Activated T-cell treated with anti-CD3 and anti-CD28 coated beads, Interleukin-2, amount 50 U/mL, for 24 hours (primary cell): ENCODE measurements around the gene NBAS.
A peak's percentile ranks its signal among the peaks of the same experiment; 100 is the strongest.

Source experiments
- DNase-seq: peaks from one replicate; pipeline ENCODE4 v3.0.0-alpha.2; 2020
- H3K27ac Mint-ChIP-seq: 2 replicates; pipeline ENCODE4 v1.8.0; 2020; ENCODE audit warnings: mild to moderate bottlenecking, mixed read lengths
- H3K27me3 Mint-ChIP-seq: 2 replicates; pipeline ENCODE4 v1.8.0; 2020; ENCODE audit warnings: mixed read lengths
- H3K36me3 Mint-ChIP-seq: 2 replicates; pipeline ENCODE4 v1.8.0; 2020; ENCODE audit warnings: low read depth, mixed read lengths
- H3K4me1 Mint-ChIP-seq: 2 replicates; pipeline ENCODE4 v1.8.0; 2020; ENCODE audit warnings: low read depth, mixed read lengths
- H3K4me3 Mint-ChIP-seq: 2 replicates; pipeline ENCODE4 v1.8.0; 2020; ENCODE audit warnings: mild to moderate bottlenecking, moderate library complexity, mixed read lengths
- H3K9me3 Mint-ChIP-seq: 2 replicates; pipeline ENCODE4 v1.8.0; 2020; ENCODE audit warnings: mixed read lengths

The NBAS gene

GRCh38 chr2:15595936-15596335, 34.8 kb upstream of the NBAS start:
- DNase-seq, result no peak
- Mint-ChIP-seq H3K27ac (peak overlapping the region; percentile 59), H3K4me1 (peaks cover 36% of the 10 kb centered on the region), H3K36me3 (peaks cover 91% of the 10 kb centered on the region), H3K4me3 (no peak overlapping the region), H3K27me3 (no peaks in the 10 kb centered on the region), H3K9me3 (no peaks in the 10 kb centered on the region)

GRCh38 chr2:15595342-15595905, 34.3 kb upstream of the NBAS start:
- Mint-ChIP-seq H3K9me3 (no peaks in the 10 kb centered on the region), H3K4me1 (peaks cover 36% of the 10 kb centered on the region), H3K27ac (peak overlapping the region; percentile 44), H3K4me3 (no peak overlapping the region), H3K27me3 (no peaks in the 10 kb centered on the region), H3K36me3 (peaks cover 88% of the 10 kb centered on the region)
- no peak for DNase-seq

GRCh38 chr2:15594291-15595256, 33.4 kb upstream of the NBAS start:
- Mint-ChIP-seq H3K4me3 (no peak overlapping the region), H3K4me1 (peaks cover 36% of the 10 kb centered on the region), H3K27ac (peak overlapping the region; percentile 70), H3K9me3 (no peaks in the 10 kb centered on the region), H3K27me3 (no peaks in the 10 kb centered on the region), H3K36me3 (peaks cover 79% of the 10 kb centered on the region)
- DNase-seq, result no peak

DNA sequence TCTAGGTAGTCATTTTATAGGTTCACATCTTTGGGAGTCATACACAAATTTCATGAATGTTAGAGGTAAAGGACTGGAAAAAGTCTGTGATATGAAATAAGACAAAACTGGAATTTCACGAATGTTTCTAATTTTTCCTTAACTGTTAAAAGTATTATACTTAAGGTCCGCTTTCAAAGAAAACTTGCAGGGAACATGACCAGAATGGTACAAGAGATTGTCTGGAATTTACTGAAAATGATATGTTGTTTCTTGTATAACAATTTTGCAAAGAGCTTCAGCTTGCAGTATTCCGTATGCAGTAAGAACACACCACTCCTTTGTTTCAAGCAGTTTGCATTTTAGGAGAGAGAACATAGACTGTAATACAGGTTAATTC, 32.2 kb upstream of the NBAS start:
- no peaks in the 10 kb centered on the region for H3K27me3 Mint-ChIP-seq
- no peak for DNase-seq
- peak overlapping the region; percentile 98 for H3K27ac Mint-ChIP-seq
- peaks cover 69% of the 10 kb centered on the region for H3K36me3 Mint-ChIP-seq
- H3K9me3 Mint-ChIP-seq, result no peaks in the 10 kb centered on the region
- H3K4me1 Mint-ChIP-seq, result peaks cover 36% of the 10 kb centered on the region
- H3K4me3 Mint-ChIP-seq, result peak overlapping the region; percentile 94

- peak within 1 kb of the TSS; percentile 98 for H3K27ac Mint-ChIP-seq
- H3K4me3 Mint-ChIP-seq, result peak within 1 kb of the TSS; percentile 94
- peaks cover 55% of the 10 kb centered on the region for H3K36me3 Mint-ChIP-seq
- DNase-seq, result peak; percentile 95
- H3K27me3 Mint-ChIP-seq, result no peaks in the 10 kb centered on the region
- peaks cover 36% of the 10 kb centered on the region for H3K4me1 Mint-ChIP-seq
- no peaks in the 10 kb centered on the region for H3K9me3 Mint-ChIP-seq
These were observed 30.7 kb upstream of the NBAS start, which contains the start of gene DDX1 for GRCh38 chr2:15591692-15592463. Gene DDX1 (plus strand): TSS chr2:15591868. CDS start chr2:15591934, 66 bp downstream.

- H3K4me3 Mint-ChIP-seq, result peak overlapping the region; percentile 94
- no peaks in the 10 kb centered on the region for H3K27me3 Mint-ChIP-seq
- no peak for DNase-seq
- peak overlapping the region; percentile 98 for H3K27ac Mint-ChIP-seq
- peaks cover 50% of the 10 kb centered on the region for H3K36me3 Mint-ChIP-seq
- H3K4me1 Mint-ChIP-seq, result peaks cover 35% of the 10 kb centered on the region
- H3K9me3 Mint-ChIP-seq, result no peaks in the 10 kb centered on the region
These were observed 30.2 kb upstream of the NBAS start for GRCh38 chr2:15591373-15591691.

DNA sequence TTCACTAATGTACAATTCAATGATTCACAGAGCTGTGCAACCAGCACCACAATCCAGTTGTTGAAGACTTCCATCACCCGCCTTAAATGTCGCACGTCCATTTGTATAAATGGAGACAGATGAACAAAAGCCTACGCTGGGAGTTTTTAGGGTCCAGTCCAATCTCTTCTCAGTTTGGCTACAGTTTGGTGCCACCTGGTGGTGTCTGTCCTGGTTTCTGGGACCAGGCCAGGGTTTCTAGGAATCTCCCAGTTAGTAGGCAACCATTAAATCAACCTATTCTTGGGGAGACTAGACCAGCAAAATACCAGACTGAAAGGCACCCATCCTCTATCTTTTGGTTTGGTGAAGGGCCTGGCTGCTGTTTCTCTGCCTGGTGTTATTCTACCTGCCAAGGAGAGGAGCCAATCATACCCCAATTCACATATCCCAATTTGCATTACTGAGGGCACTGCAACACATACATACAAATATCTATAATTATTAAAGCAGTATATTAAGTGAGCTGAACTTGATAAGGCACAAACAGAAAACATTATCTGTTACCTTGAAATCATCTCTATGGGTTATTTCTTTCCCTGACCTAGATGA, 27.3 kb upstream of the NBAS start:
- Mint-ChIP-seq H3K36me3 (peaks cover 22% of the 10 kb centered on the region), H3K4me1 (peaks cover 15% of the 10 kb centered on the region), H3K27me3 (no peaks in the 10 kb centered on the region), H3K27ac (no peak overlapping the region), H3K4me3 (no peak overlapping the region), H3K9me3 (no peaks in the 10 kb centered on the region)
- no peak for DNase-seq

- Mint-ChIP-seq H3K27ac (no peak overlapping the region), H3K4me3 (no peak overlapping the region), H3K4me1 (no peaks in the 10 kb centered on the region), H3K9me3 (no peaks in the 10 kb centered on the region), H3K36me3 (no peaks in the 10 kb centered on the region), H3K27me3 (peaks cover 12% of the 10 kb centered on the region)
- DNase-seq, result no peak
These were observed 23.8 kb upstream of the NBAS start for GRCh38 chr2:15584767-15585469.

DNA sequence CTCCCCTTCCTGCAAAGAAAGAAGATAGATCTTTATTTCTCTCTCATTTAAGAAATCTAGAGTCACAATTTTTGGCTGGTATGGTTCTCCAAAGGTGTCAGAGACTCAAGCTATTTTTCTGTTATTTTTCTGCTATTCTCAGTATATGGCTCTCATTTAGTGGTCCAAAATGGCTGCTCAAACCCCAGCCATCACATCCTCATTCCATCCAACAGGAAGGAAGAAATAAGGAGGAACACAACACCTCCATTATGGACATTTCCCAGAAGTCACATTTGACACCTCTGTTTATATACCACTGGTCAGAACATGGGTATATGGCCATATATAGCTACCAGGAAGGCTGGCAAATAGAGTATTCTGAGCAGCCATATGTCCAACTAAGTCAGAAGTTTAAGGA, 23.2 kb upstream of the NBAS start:
- Mint-ChIP-seq H3K36me3 (no peaks in the 10 kb centered on the region), H3K4me1 (no peaks in the 10 kb centered on the region), H3K27ac (no peak overlapping the region), H3K27me3 (peaks cover 12% of the 10 kb centered on the region), H3K4me3 (no peak overlapping the region), H3K9me3 (no peaks in the 10 kb centered on the region)
- DNase-seq, result no peak

DNA sequence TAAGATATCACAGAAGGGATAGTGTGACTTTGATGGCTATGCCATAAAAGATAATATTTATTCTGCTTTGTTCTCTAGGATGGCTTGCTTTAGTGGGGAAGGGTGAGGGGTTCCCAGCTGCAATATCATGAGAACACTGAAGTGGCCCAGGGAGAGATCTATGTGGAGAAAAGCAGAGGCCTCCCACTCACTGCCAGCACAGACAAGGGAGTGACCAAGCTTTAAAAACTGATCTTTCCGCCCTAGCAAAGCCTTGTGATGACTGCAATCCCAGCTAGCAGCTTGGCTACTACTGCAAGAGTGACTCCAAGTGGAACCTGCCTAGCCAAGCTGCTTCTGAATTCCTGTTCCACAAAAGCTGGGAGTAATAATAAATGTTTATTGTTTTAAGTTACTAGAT, 22.7 kb upstream of the NBAS start:
- no peaks in the 10 kb centered on the region for H3K4me1 Mint-ChIP-seq
- no peak for DNase-seq
- no peak overlapping the region for H3K27ac Mint-ChIP-seq
- no peaks in the 10 kb centered on the region for H3K9me3 Mint-ChIP-seq
- no peak overlapping the region for H3K4me3 Mint-ChIP-seq
- peaks cover 14% of the 10 kb centered on the region for H3K27me3 Mint-ChIP-seq
- no peaks in the 10 kb centered on the region for H3K36me3 Mint-ChIP-seq

GRCh38 chr2:15582710-15583357, 21.7 kb upstream of the NBAS start:
- no peaks in the 10 kb centered on the region for H3K36me3 Mint-ChIP-seq
- no peaks in the 10 kb centered on the region for H3K4me1 Mint-ChIP-seq
- no peak overlapping the region for H3K4me3 Mint-ChIP-seq
- peaks cover 15% of the 10 kb centered on the region for H3K27me3 Mint-ChIP-seq
- no peak overlapping the region for H3K27ac Mint-ChIP-seq
- H3K9me3 Mint-ChIP-seq, result no peaks in the 10 kb centered on the region
- DNase-seq, result no peak

DNA sequence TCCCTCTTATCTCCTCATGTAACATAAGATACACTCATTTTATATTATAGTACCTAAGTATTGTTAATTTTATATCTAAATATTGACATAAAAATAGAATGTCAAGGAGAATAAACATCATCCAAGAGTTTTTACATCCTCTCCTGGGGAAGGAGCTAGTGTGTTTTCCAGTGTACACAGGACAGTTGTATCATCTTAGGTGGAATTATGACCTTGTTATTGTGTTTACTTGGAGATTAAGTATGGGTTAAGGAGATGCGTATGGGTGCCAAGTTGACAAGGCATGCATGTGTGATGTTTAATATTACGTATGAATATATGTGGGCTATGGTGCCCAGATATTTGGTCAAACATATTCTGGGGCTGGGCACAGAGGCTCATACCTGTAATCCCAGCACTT, 19.3 kb upstream of the NBAS start:
- Mint-ChIP-seq H3K36me3 (no peaks in the 10 kb centered on the region), H3K27me3 (peaks cover 15% of the 10 kb centered on the region), H3K9me3 (no peaks in the 10 kb centered on the region), H3K4me3 (no peak overlapping the region), H3K4me1 (no peaks in the 10 kb centered on the region), H3K27ac (no peak overlapping the region)
- DNase-seq, result no peak

DNA sequence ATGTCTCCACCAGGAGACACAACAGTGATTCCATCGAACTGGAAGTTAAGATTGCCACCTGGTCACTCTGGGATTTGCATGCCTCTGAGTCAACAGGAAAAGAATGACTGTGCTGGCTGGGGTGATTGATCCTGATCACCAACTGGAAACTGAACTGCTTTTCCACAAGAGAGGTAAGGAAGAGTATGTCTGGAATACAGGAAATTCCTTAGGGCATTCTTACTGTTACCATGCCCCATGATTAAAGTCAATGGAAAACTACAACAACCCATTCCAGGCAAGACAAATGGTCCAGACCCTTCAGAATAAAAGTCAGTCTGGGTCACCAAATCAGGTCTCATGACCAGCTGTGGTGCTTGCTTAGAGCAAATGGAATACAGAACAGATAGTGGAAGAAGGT, 18.5 kb upstream of the NBAS start:
- H3K36me3 Mint-ChIP-seq, result no peaks in the 10 kb centered on the region
- H3K27ac Mint-ChIP-seq, result no peak overlapping the region
- DNase-seq, result no peak
- peaks cover 15% of the 10 kb centered on the region for H3K27me3 Mint-ChIP-seq
- H3K4me1 Mint-ChIP-seq, result no peaks in the 10 kb centered on the region
- no peak overlapping the region for H3K4me3 Mint-ChIP-seq
- H3K9me3 Mint-ChIP-seq, result no peaks in the 10 kb centered on the region
